BLaER1 treated with 17β-estradiol and CSF1 and Interleukin-3, amounts not matched to agents 10 nM and 100 nM (cell line): ENCODE data around the gene NR2F2.

ENCODE experiments used
- H3K27ac ChIP-seq, 11 experiments: shearing (Covaris generic); formaldehyde crosslinking; 2 replicates each; pipeline ENCODE4 v1.8.1; 2022
- H3K27me3 ChIP-seq, 11 experiments: shearing (Covaris generic); formaldehyde crosslinking; 2 replicates each; pipeline ENCODE4 v1.8.1; 2022
- H3K36me3 ChIP-seq, 11 experiments: shearing (Covaris generic); formaldehyde crosslinking; 2 replicates each; pipeline ENCODE4 v1.8.1; 2022
- H3K4me1 ChIP-seq, 10 experiments: shearing (Covaris generic); formaldehyde crosslinking; 2 replicates each; pipeline ENCODE4 v1.8.1; 2022
- H3K4me2 ChIP-seq, 11 experiments: shearing (Covaris generic); formaldehyde crosslinking; 2 replicates each; pipeline ENCODE4 v1.8.1; 2022
- H3K4me3 ChIP-seq, 10 experiments: shearing (Covaris generic); formaldehyde crosslinking; 2 replicates each; pipeline ENCODE4 v1.8.1; 2022
- H3K9ac ChIP-seq, 11 experiments: shearing (Covaris generic); formaldehyde crosslinking; 2 replicates each; pipeline ENCODE4 v1.8.1; 2022
- H3K9me3 ChIP-seq, 11 experiments: shearing (Covaris generic); formaldehyde crosslinking; replicated peaks in 1 of 11; 2 replicates each; pipeline ENCODE4 v1.8.1; 2022
- H4K20me1 ChIP-seq, 11 experiments: shearing (Covaris generic); formaldehyde crosslinking; 2 replicates each; pipeline ENCODE4 v1.8.1; 2022
- Cebpa-rat ChIP-seq, 11 experiments: shearing (Covaris generic); IDR thresholded peaks; 2 replicates each; pipeline ENCODE4 v1.8.1; 2022

The NR2F2 gene

GRCh38 chr15:96342406-96343112 lies 12.1 kb downstream of the NR2F2 start:
- peaks cover 0 to 92% (median 63%) of the 10 kb centered on the region in 11 experiments; a peak in 19 of 22 replicates for H4K20me1 ChIP-seq
- no peaks in the 10 kb centered on the region for H3K36me3 ChIP-seq
- no peak overlapping the region for H3K27ac ChIP-seq
- TF ChIP-seq Cebpa-rat (IDR thresholded peaks at IDR 0.05), result no peak
- no peak overlapping the region for H3K4me3 ChIP-seq
- no peak overlapping the region for H3K9ac ChIP-seq
- H3K27me3 ChIP-seq, result peaks cover 100% of the 10 kb centered on the region in 11 experiments
- H3K4me1 ChIP-seq, result peaks cover 0 to 11% (median 5%) of the 10 kb centered on the region in 10 experiments; a peak in 11 of 20 replicates
- H3K4me2 ChIP-seq, result no peak overlapping the region
- 0 out of 22 replicates have a peak, but pooled peaks cover 0 to 4% (median 0%) of the 10 kb centered on the region in 11 experiments for H3K9me3 ChIP-seq

GRCh38 chr15:96343113-96344059 lies 12.9 kb downstream of the NR2F2 start:
- no peaks in the 10 kb centered on the region for H3K36me3 ChIP-seq
- H3K27me3 ChIP-seq, result peaks cover 100% of the 10 kb centered on the region in 11 experiments
- H3K4me1 ChIP-seq, result peaks cover 0 to 13% (median 5%) of the 10 kb centered on the region in 10 experiments; a peak in 11 of 20 replicates
- H4K20me1 ChIP-seq, result peaks cover 0 to 95% (median 70%) of the 10 kb centered on the region in 11 experiments; a peak in 19 of 22 replicates
- no peak overlapping the region for H3K4me3 ChIP-seq
- H3K9me3 ChIP-seq, result 0 out of 22 replicates have a peak, but pooled peaks cover 0 to 4% (median 0%) of the 10 kb centered on the region in 11 experiments
- no peak for TF ChIP-seq Cebpa-rat (IDR thresholded peaks at IDR 0.05)
- H3K9ac ChIP-seq, result no peak overlapping the region
- H3K27ac ChIP-seq, result no peak overlapping the region
- H3K4me2 ChIP-seq, result peak overlapping the region in 1 of 11 experiments; percentile 37; a peak in 1 of 22 replicates

- Histone ChIP-seq H3K9me3 (0 out of 22 replicates have a peak, but pooled peaks cover 0 to 4% (median 0%) of the 10 kb centered on the region in 11 experiments), H4K20me1 (peaks cover 0 to 97% (median 78%) of the 10 kb centered on the region in 11 experiments; a peak in 19 of 22 replicates), H3K4me3 (no peak overlapping the region), H3K36me3 (no peaks in the 10 kb centered on the region), H3K9ac (no peak overlapping the region), H3K27me3 (peaks cover 100% of the 10 kb centered on the region in 11 experiments), H3K4me1 (peaks cover 0 to 13% (median 5%) of the 10 kb centered on the region in 10 experiments; a peak in 11 of 20 replicates), H3K27ac (no peak overlapping the region), H3K4me2 (no peak overlapping the region)
- no peak for TF ChIP-seq Cebpa-rat (IDR thresholded peaks at IDR 0.05)
Observed at GRCh38 chr15:96344060-96344705, 13.7 kb downstream of the NR2F2 start.

GRCh38 chr15:96344706-96345559 lies 14.4 kb downstream of the NR2F2 start:
- Histone ChIP-seq H3K27me3 (peaks cover 100% of the 10 kb centered on the region in 11 experiments), H3K4me1 (peaks cover 0 to 13% (median 5%) of the 10 kb centered on the region in 10 experiments; a peak in 11 of 20 replicates), H3K36me3 (no peaks in the 10 kb centered on the region), H3K4me2 (peak overlapping the region in 3 of 11 experiments; percentile 76 to 92 (median 88); a peak in 4 of 22 replicates), H3K9ac (no peak overlapping the region), H4K20me1 (peaks cover 0 to 97% (median 85%) of the 10 kb centered on the region in 11 experiments; a peak in 19 of 22 replicates), H3K27ac (no peak overlapping the region), H3K4me3 (peak overlapping the region in 1 of 10 experiments; percentile 43; a peak in 1 of 20 replicates), H3K9me3 (0 out of 22 replicates have a peak, but pooled peaks cover 0 to 4% (median 0%) of the 10 kb centered on the region in 11 experiments)
- no peak for TF ChIP-seq Cebpa-rat (IDR thresholded peaks at IDR 0.05)

GRCh38 chr15:96345560-96346399 lies 15.3 kb downstream of the NR2F2 start:
- H3K27ac ChIP-seq, result no peak overlapping the region
- H4K20me1 ChIP-seq, result peaks cover 0 to 97% (median 88%) of the 10 kb centered on the region in 11 experiments; a peak in 19 of 22 replicates
- TF ChIP-seq Cebpa-rat (IDR thresholded peaks at IDR 0.05), result no peak
- peak overlapping the region in 7 of 10 experiments; percentile 36 to 52 (median 45); a peak in 12 of 20 replicates for H3K4me3 ChIP-seq
- H3K4me2 ChIP-seq, result peak overlapping the region; percentile 34 to 92 (median 70); a peak in 20 of 22 replicates
- peaks cover 0 to 13% (median 5%) of the 10 kb centered on the region in 10 experiments; a peak in 11 of 20 replicates for H3K4me1 ChIP-seq
- H3K9ac ChIP-seq, result no peak overlapping the region
- H3K36me3 ChIP-seq, result no peaks in the 10 kb centered on the region
- H3K27me3 ChIP-seq, result peaks cover 100% of the 10 kb centered on the region in 11 experiments
- 0 out of 22 replicates have a peak, but pooled peaks cover 0 to under 1% (median 0%) of the 10 kb centered on the region in 11 experiments for H3K9me3 ChIP-seq

- Histone ChIP-seq H3K9ac (no peak overlapping the region), H3K9me3 (no peaks in the 10 kb centered on the region), H3K36me3 (no peaks in the 10 kb centered on the region), H3K27me3 (peaks cover 100% of the 10 kb centered on the region in 11 experiments), H4K20me1 (peaks cover 0 to 99% (median 95%) of the 10 kb centered on the region in 11 experiments; a peak in 19 of 22 replicates), H3K4me2 (no peak overlapping the region), H3K27ac (no peak overlapping the region), H3K4me1 (peaks cover 0 to 13% (median 5%) of the 10 kb centered on the region in 10 experiments; a peak in 11 of 20 replicates), H3K4me3 (no peak overlapping the region; a peak in 1 of 20 replicates)
- TF ChIP-seq Cebpa-rat (IDR thresholded peaks at IDR 0.05), result no peak
Observed at GRCh38 chr15:96346409-96346970, 16.0 kb downstream of the NR2F2 start.
